Endothelial cell (in vitro differentiated cells): Measurements from ENCODE around the gene FAM193B. TPM values are rescaled to one million over a fixed set of nuclear protein-coding genes. Genes with fewer than 3 reads are reported as not detected.

Source experiments
- DNase-seq: peaks from one replicate; pipeline ENCODE4 v3.0.0; 2021; ENCODE audit warnings: low spot score
- H3K27ac Mint-ChIP-seq: one replicate; pipeline ENCODE4 v1.8.0; 2021; ENCODE audit warnings: mixed read lengths, inconsistent platforms; ENCODE audit not compliant: unreplicated experiment
- H3K27me3 Mint-ChIP-seq: one replicate; pipeline ENCODE4 v1.8.0; 2021; ENCODE audit warnings: mild to moderate bottlenecking, moderate library complexity, mixed read lengths, inconsistent platforms; ENCODE audit not compliant: unreplicated experiment
- H3K36me3 Mint-ChIP-seq: one replicate; pipeline ENCODE4 v1.8.0; 2021; ENCODE audit warnings: mild to moderate bottlenecking, low read depth, mixed read lengths, inconsistent platforms; ENCODE audit not compliant: unreplicated experiment
- H3K4me1 Mint-ChIP-seq: one replicate; pipeline ENCODE4 v1.8.0; 2021; ENCODE audit warnings: mild to moderate bottlenecking, mixed read lengths, inconsistent platforms; ENCODE audit not compliant: unreplicated experiment
- H3K4me3 Mint-ChIP-seq: one replicate; pipeline ENCODE4 v1.8.0; 2021; ENCODE audit warnings: mild to moderate bottlenecking, mixed read lengths, inconsistent platforms; ENCODE audit not compliant: unreplicated experiment
- H3K9me3 Mint-ChIP-seq: one replicate; pipeline ENCODE4 v1.8.0; 2021; ENCODE audit warnings: mixed read lengths, inconsistent platforms; ENCODE audit not compliant: unreplicated experiment
- CTCF ChIP-seq: fragments of 200-600 bp; sonication (generic); IDR thresholded peaks from one replicate; pipeline ENCODE4 v1.5.0; 2021; ENCODE audit warnings: antibody characterized with exemption; ENCODE audit not compliant: unreplicated experiment
- total RNA-seq: library from RNA; stranded (reverse); fragmentation: NEBNext Ultra II Directional; extraction: Animal tissue kit (Norgen Biotek cat#: 25700); gene quantifications from one replicate; pipeline ENCODE4 v1.2.1, GENCODE V29; 2021; ENCODE audit not compliant: unreplicated experiment

The FAM193B gene
- total RNA-seq, 1 donor from 2014 or later: 97.6 TPM

- H3K9me3 Mint-ChIP-seq: no peaks in the 10 kb centered on the region
- TF ChIP-seq CTCF: no peak
- peak overlapping the region; percentile 87 for H3K4me3 Mint-ChIP-seq
- H3K4me1 Mint-ChIP-seq: peaks cover 37% of the 10 kb centered on the region
- DNase-seq: peak; percentile 77
- no peak overlapping the region for H3K27ac Mint-ChIP-seq
- H3K27me3 Mint-ChIP-seq: peaks cover 8% of the 10 kb centered on the region
- peaks cover 9% of the 10 kb centered on the region for H3K36me3 Mint-ChIP-seq
Measured at GRCh38 chr5:177496727-177497291, 57.6 kb downstream of the FAM193B start.

GRCh38 chr5:177496070-177496726, 58.2 kb downstream of the FAM193B start:
- no peak for DNase-seq
- peak; percentile 26 for TF ChIP-seq CTCF
- peak overlapping the region; percentile 74 for H3K27ac Mint-ChIP-seq

GRCh38 chr5:177495243-177496060, 58.9 kb downstream of the FAM193B start:
- Mint-ChIP-seq H3K27ac (no peak overlapping the region), H3K9me3 (no peaks in the 10 kb centered on the region), H3K4me1 (peaks cover 35% of the 10 kb centered on the region), H3K36me3 (peaks cover 12% of the 10 kb centered on the region), H3K4me3 (peak overlapping the region; percentile 87), H3K27me3 (peaks cover 9% of the 10 kb centered on the region)
- DNase-seq: peak; percentile 44
- peak; percentile 13 for TF ChIP-seq CTCF

More at GRCh38 chr5:177496070-177496726, 58.2 kb downstream of the FAM193B start:
- H3K4me3 Mint-ChIP-seq: peak overlapping the region; percentile 87
- H3K4me1 Mint-ChIP-seq: peaks cover 37% of the 10 kb centered on the region
- H3K9me3 Mint-ChIP-seq: no peaks in the 10 kb centered on the region
- peaks cover 9% of the 10 kb centered on the region for H3K27me3 Mint-ChIP-seq
- peaks cover 10% of the 10 kb centered on the region for H3K36me3 Mint-ChIP-seq

GRCh38 chr5:177494346-177495195, 59.8 kb downstream of the FAM193B start:
- no peak for DNase-seq
- H3K27me3 Mint-ChIP-seq: peaks cover 9% of the 10 kb centered on the region
- no peak overlapping the region for H3K4me3 Mint-ChIP-seq
- H3K9me3 Mint-ChIP-seq: no peaks in the 10 kb centered on the region
- H3K4me1 Mint-ChIP-seq: peaks cover 39% of the 10 kb centered on the region
- no peak for TF ChIP-seq CTCF
- H3K36me3 Mint-ChIP-seq: peaks cover 12% of the 10 kb centered on the region
- no peak overlapping the region for H3K27ac Mint-ChIP-seq
